H9 (cell line): ENCODE results near the gene FNDC3A. TPM values are rescaled to one million over a fixed set of nuclear protein-coding genes. Genes with fewer than 3 reads are reported as not detected.

Experiments used
- DNase-seq: peaks from one replicate; pipeline ENCODE4 v3.0.0-alpha.2; 2017
- H2AFZ ChIP-seq: one replicate; pipeline ENCODE4 v1.6.1; 2013; ENCODE audit warnings: mild to moderate bottlenecking, low read length, control low read depth, moderate library complexity
- H2AK5ac ChIP-seq: 2 replicates; pipeline ENCODE4 v1.6.1; 2013; ENCODE audit warnings: low read length, control low read depth, mixed read lengths; ENCODE audit not compliant: insufficient read length
- H2BK120ac ChIP-seq: one replicate; pipeline ENCODE4 v1.6.1; 2013; ENCODE audit warnings: low read depth, mild to moderate bottlenecking, low read length, control low read depth, inconsistent platforms; ENCODE audit not compliant: poor library complexity, severe bottlenecking
- H2BK12ac ChIP-seq: 2 replicates; pipeline ENCODE4 v1.6.1; 2013; ENCODE audit warnings: low read length, control low read depth, mixed read lengths, low read depth; ENCODE audit not compliant: insufficient read length
- H2BK15ac ChIP-seq: 2 replicates; pipeline ENCODE4 v1.6.1; 2013; ENCODE audit warnings: low read depth, low read length, control low read depth
- H2BK20ac ChIP-seq: one replicate; pipeline ENCODE4 v1.6.1; 2013; ENCODE audit warnings: low read depth, mild to moderate bottlenecking, low read length, control low read depth, inconsistent platforms; ENCODE audit not compliant: poor library complexity, severe bottlenecking
- H2BK5ac ChIP-seq: 2 replicates; pipeline ENCODE4 v1.6.1; 2013; ENCODE audit warnings: low read length, control low read depth, mixed read lengths; ENCODE audit not compliant: insufficient read length
- H3K14ac ChIP-seq: 2 replicates; pipeline ENCODE4 v1.6.1; 2013; ENCODE audit warnings: low read length, control low read depth; ENCODE audit not compliant: insufficient read depth
- H3K18ac ChIP-seq: 2 replicates; pipeline ENCODE4 v1.6.1; 2013; ENCODE audit warnings: low read depth, mild to moderate bottlenecking, mixed read lengths, low read length, control low read depth; ENCODE audit not compliant: insufficient read length
- H3K23ac ChIP-seq: 2 replicates; pipeline ENCODE4 v1.6.1; 2013; ENCODE audit warnings: low read length, control low read depth, mixed read lengths, low read depth; ENCODE audit not compliant: insufficient read length
- H3K23me2 ChIP-seq: 2 replicates; pipeline ENCODE4 v1.6.1; 2013; ENCODE audit warnings: low read depth, mild to moderate bottlenecking, mixed read lengths, low read length, control low read depth; ENCODE audit not compliant: insufficient read length, poor library complexity, severe bottlenecking
- H3K27ac ChIP-seq: 2 replicates; pipeline ENCODE4 v1.5.1; 2013; ENCODE audit warnings: low read length, control low read depth, mixed read lengths, low read depth; ENCODE audit not compliant: insufficient read length
- H3K27me3 ChIP-seq: 2 replicates; pipeline ENCODE4 v1.6.1; 2013; ENCODE audit warnings: low read length, control low read depth, inconsistent platforms; ENCODE audit not compliant: insufficient read depth
- H3K4ac ChIP-seq: 2 replicates; pipeline ENCODE4 v1.6.1; 2013; ENCODE audit warnings: low read depth, mild to moderate bottlenecking, control low read depth, inconsistent platforms, low read length, moderate library complexity
- H3K4me1 ChIP-seq: 2 replicates; pipeline ENCODE4 v1.6.1; 2013; ENCODE audit warnings: low read length, control low read depth, inconsistent platforms; ENCODE audit not compliant: insufficient read depth
- H3K4me2 ChIP-seq: 2 replicates; pipeline ENCODE4 v1.6.1; 2013; ENCODE audit warnings: low read length, control low read depth, mixed read lengths; ENCODE audit not compliant: insufficient read length, insufficient read depth
- H3K56ac ChIP-seq: 2 replicates; pipeline ENCODE4 v1.6.1; 2013; ENCODE audit warnings: low read depth, mild to moderate bottlenecking, mixed read lengths, low read length, control low read depth; ENCODE audit not compliant: insufficient read length
- H3K79me1 ChIP-seq: 2 replicates; pipeline ENCODE4 v1.6.1; 2013; ENCODE audit warnings: low read depth, mild to moderate bottlenecking, moderate library complexity, low read length, control low read depth, inconsistent platforms; ENCODE audit not compliant: insufficient read depth, poor library complexity, severe bottlenecking
- H3K79me2 ChIP-seq: 2 replicates; pipeline ENCODE4 v1.6.1; 2013; ENCODE audit warnings: low read length, control low read depth, inconsistent platforms; ENCODE audit not compliant: insufficient read depth
- H3K9ac ChIP-seq: 2 replicates; pipeline ENCODE4 v1.6.1; 2013; ENCODE audit warnings: low read length, control low read depth, mixed read lengths; ENCODE audit not compliant: insufficient read length; ENCODE audit errors: extremely low read depth
- H3K9me3 ChIP-seq: one replicate; pipeline ENCODE4 v1.6.1; 2013; ENCODE audit warnings: low read depth, low read length, inconsistent platforms; ENCODE audit not compliant: control insufficient read depth
- H3T11ph ChIP-seq: one replicate; pipeline ENCODE4 v1.6.1; 2013; ENCODE audit warnings: mild to moderate bottlenecking, low read length, control low read depth, inconsistent platforms
- H4K20me1 ChIP-seq: one replicate; pipeline ENCODE4 v1.6.1; 2013; ENCODE audit not compliant: control insufficient read depth, insufficient read length, insufficient read depth
- H4K5ac ChIP-seq: 2 replicates; pipeline ENCODE4 v1.6.1; 2013; ENCODE audit warnings: low read depth, mild to moderate bottlenecking, mixed read lengths, low read length, control low read depth; ENCODE audit not compliant: insufficient read length
- H4K8ac ChIP-seq: replicated peaks from 2 replicates; pipeline ENCODE4 v1.6.1; 2013; ENCODE audit warnings: low read length, control low read depth, mixed read lengths, low read depth; ENCODE audit not compliant: insufficient read length
- H4K91ac ChIP-seq: 2 replicates; pipeline ENCODE4 v1.6.1; 2013; ENCODE audit warnings: low read depth, mild to moderate bottlenecking, moderate library complexity, mixed read lengths, low read length, control low read depth; ENCODE audit not compliant: insufficient read length
- H3K27ac Mint-ChIP-seq, 3 experiments: 2 replicates in 2 of 3; 3 replicates in 1 of 3; pipeline ENCODE4 v1.8.0; 2020 to 2021; ENCODE audit warnings: mixed read lengths in 3 of 3, mild to moderate bottlenecking in 1 of 3, moderate library complexity in 1 of 3
- H3K27me3 Mint-ChIP-seq: 2 replicates; pipeline ENCODE4 v1.8.0; 2021; ENCODE audit warnings: low read depth, mild to moderate bottlenecking, moderate library complexity, mixed read lengths
- H3K36me3 Mint-ChIP-seq, 3 experiments: 2 replicates in 2 of 3; 3 replicates in 1 of 3; pipeline ENCODE4 v1.8.0; 2020 to 2021; ENCODE audit warnings: low read depth in 3 of 3, mixed read lengths in 3 of 3; ENCODE audit not compliant: insufficient read depth in 1 of 3
- H3K4me1 Mint-ChIP-seq, 2 experiments: 2 replicates each; pipeline ENCODE4 v1.8.0; 2020; ENCODE audit warnings: mixed read lengths in 2 of 2
- H3K4me3 Mint-ChIP-seq, 2 experiments: 2 replicates in 1 of 2; 3 replicates in 1 of 2; pipeline ENCODE4 v1.8.0; 2020 to 2021; ENCODE audit warnings: mild to moderate bottlenecking in 2 of 2, mixed read lengths in 2 of 2, moderate library complexity in 1 of 2
- H3K9me3 Mint-ChIP-seq, 2 experiments: 2 replicates in 1 of 2; 3 replicates in 1 of 2; pipeline ENCODE4 v1.8.0; 2020; ENCODE audit warnings: mild to moderate bottlenecking in 2 of 2, mixed read lengths in 2 of 2, moderate library complexity in 1 of 2
- CTCF ChIP-seq: fragments of 200-600 bp; sonication (generic); conservative IDR thresholded peaks from 3 replicates; pipeline ENCODE4 v1.8.0; 2021; ENCODE audit warnings: antibody characterized with exemption, mild to moderate bottlenecking
- WGBS: extraction: QIAGEN DNeasy Blood & Tissue Kit; methylation state at CpG from one replicate; pipeline ENCODE4 v1.1.7; 2013; ENCODE audit warnings: missing lambda C conversion rate, low lambda C conversion rate, mixed read lengths; ENCODE audit not compliant: insufficient read length; ENCODE audit errors: extremely low coverage; 5-methylcytosine and 5-hydroxymethylcytosine counted together
- total RNA-seq: library from RNA; stranded (reverse); gene quantifications from 2 replicates; pipeline ENCODE4 v1.2.1, GENCODE V29; 2021

Gene FNDC3A
- total RNA-seq, 1 experiment from 2014 or later = 27.4 TPM

DNA sequence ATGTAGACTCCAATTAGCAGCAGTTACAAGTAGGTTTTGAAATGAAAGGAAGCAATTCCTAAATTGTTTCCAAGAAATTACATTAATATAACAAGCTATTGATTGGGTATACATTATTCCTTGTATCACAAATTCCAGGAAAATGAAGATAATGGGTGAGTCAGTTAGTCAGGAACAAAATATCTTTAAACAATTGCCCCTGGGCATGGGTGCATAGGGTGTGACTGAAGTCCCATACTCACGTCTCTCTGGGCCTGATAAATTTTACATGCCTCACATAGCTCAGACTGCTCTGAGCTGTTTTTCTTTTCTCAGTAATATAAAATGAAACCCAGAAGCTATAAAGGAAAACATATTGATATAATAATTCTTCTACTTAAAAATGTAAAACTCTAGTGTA lies 87.8 kb downstream of the FNDC3A start:
- no peaks in the 10 kb centered on the region for H3K9me3 ChIP-seq
- TF ChIP-seq CTCF = no peak
- no peak overlapping the region for H3K27ac ChIP-seq
- no peak overlapping the region for H4K5ac ChIP-seq
- H3K9ac ChIP-seq = no peak overlapping the region
- WGBS = no CpG with 5 or more reads among the region's 1 CpG
- no peak overlapping the region for H2BK12ac ChIP-seq
- Mint-ChIP-seq H3K27me3 (no peaks in the 10 kb centered on the region), H3K27ac (no peak overlapping the region), H3K4me3 (no peak overlapping the region), H3K4me1 (peaks cover 0 to 3% of the 10 kb centered on the region in 2 experiments; a peak in 2 of 4 replicates), H3K9me3 (peaks cover 0 to 3% of the 10 kb centered on the region in 2 experiments; a peak in 1 of 5 replicates), H3K36me3 (peaks cover 6 to 13% (median 11%) of the 10 kb centered on the region in 3 experiments)
- H3K18ac ChIP-seq = no peak overlapping the region
- no peaks in the 10 kb centered on the region for H3K79me2 ChIP-seq
- H3K23me2 ChIP-seq = no peaks in the 10 kb centered on the region
- H3K4me2 ChIP-seq = no peak overlapping the region
- H3K4ac ChIP-seq = no peak overlapping the region
- H3K27me3 ChIP-seq = no peaks in the 10 kb centered on the region
- H3K4me1 ChIP-seq = no peaks in the 10 kb centered on the region
- no peak overlapping the region for H3K23ac ChIP-seq
- H2AFZ ChIP-seq = no peak overlapping the region
- no peak overlapping the region for H2BK5ac ChIP-seq
- no peak overlapping the region for H4K91ac ChIP-seq
- no peak overlapping the region for H2BK15ac ChIP-seq
- H2BK20ac ChIP-seq = no peak overlapping the region
- no peaks in the 10 kb centered on the region for H4K20me1 ChIP-seq
- H2AK5ac ChIP-seq = no peak overlapping the region
- H3K14ac ChIP-seq = no peak overlapping the region
- H3K79me1 ChIP-seq = no peaks in the 10 kb centered on the region
- no peak overlapping the region for H4K8ac ChIP-seq
- DNase-seq = no peak
- no peak overlapping the region for H2BK120ac ChIP-seq
- H3T11ph ChIP-seq = no peak overlapping the region
- no peak overlapping the region for H3K56ac ChIP-seq
